ENCODE data around the gene KCTD1. TPM values are rescaled to one million over a fixed set of nuclear protein-coding genes. Genes with fewer than 3 reads are reported as not detected.

Gene KCTD1
- total RNA-seq, 6 experiments from 2014 or later = 2.9 to 6.8 (median 4.8) TPM

GRCh38 chr18:26566874-26567555 lies 18.7 kb upstream of the KCTD1 start:
- TF ChIP-seq CTCF (IDR thresholded peaks at IDR 0.05) (no peak), POLR2A (IDR thresholded peaks at IDR 0.05) (no peak)
- Histone ChIP-seq H3K4me1 (peaks cover 0 to 9% (median 4%) of the 10 kb centered on the region in 4 donors), H3K27me3 (no peaks in the 10 kb centered on the region), H3K36me3 (no peaks in the 10 kb centered on the region), H3K9me3 (no peaks in the 10 kb centered on the region), H3K27ac (no peak overlapping the region), H3K4me3 (no peak overlapping the region)
- intact Hi-C loops (cut with DNase I) = no loop called here
- no CpG with 5 or more reads among the region's 1 CpG for WGBS (ENCODE audit: insufficient coverage, low coverage, low lambda C conversion rate, missing lambda C conversion rate)
- no peak for ATAC-seq
- DNase-seq = no peak

- Histone ChIP-seq H3K27me3 (no peaks in the 10 kb centered on the region), H3K4me3 (no peak overlapping the region), H3K4me1 (peaks cover 0 to 9% (median 4%) of the 10 kb centered on the region in 4 donors), H3K36me3 (no peaks in the 10 kb centered on the region), H3K9me3 (no peaks in the 10 kb centered on the region), H3K27ac (no peak overlapping the region)
- intact Hi-C loops (cut with DNase I) = no loop called here
- TF ChIP-seq POLR2A (IDR thresholded peaks at IDR 0.05) = no peak
- TF ChIP-seq CTCF (IDR thresholded peaks at IDR 0.05) = no peak
- DNase-seq (no peak), ATAC-seq (no peak)
Measured at GRCh38 chr18:26565514-26565913, 17.2 kb upstream of the KCTD1 start.

GRCh38 chr18:26563024-26563423 lies 14.7 kb upstream of the KCTD1 start:
- WGBS (ENCODE audit: insufficient coverage, low coverage, low lambda C conversion rate, missing lambda C conversion rate) = 43% methylated on average over 3 of the region's 3 CpGs
- TF ChIP-seq CTCF (IDR thresholded peaks at IDR 0.05) (no peak), POLR2A (IDR thresholded peaks at IDR 0.05) (no peak)
- no peak for ATAC-seq
- no peaks in the 10 kb centered on the region for H3K9me3 ChIP-seq
- no peaks in the 10 kb centered on the region for H3K4me1 ChIP-seq
- no peak for DNase-seq
- H3K36me3 ChIP-seq = no peaks in the 10 kb centered on the region
- no peak overlapping the region for H3K4me3 ChIP-seq
- no peak overlapping the region for H3K27ac ChIP-seq
- H3K27me3 ChIP-seq = no peaks in the 10 kb centered on the region
- intact Hi-C loops (cut with DNase I) = no loop called here

GRCh38 chr18:26562568-26562967 lies 14.2 kb upstream of the KCTD1 start:
- 78% methylated on average over 2 of the region's 2 CpGs for WGBS (ENCODE audit: insufficient coverage, low coverage, low lambda C conversion rate, missing lambda C conversion rate)
- no peaks in the 10 kb centered on the region for H3K4me1 ChIP-seq
- intact Hi-C loops (cut with DNase I) = no loop called here
- ATAC-seq = no peak
- no peaks in the 10 kb centered on the region for H3K9me3 ChIP-seq
- H3K36me3 ChIP-seq = no peaks in the 10 kb centered on the region
- H3K27me3 ChIP-seq = no peaks in the 10 kb centered on the region
- no peak overlapping the region for H3K27ac ChIP-seq
- no peak overlapping the region for H3K4me3 ChIP-seq
- no peak for TF ChIP-seq CTCF (IDR thresholded peaks at IDR 0.05)
- no peak for DNase-seq

- 82% methylated on average over 3 of the region's 5 CpGs for WGBS (ENCODE audit: insufficient coverage, low coverage, low lambda C conversion rate, missing lambda C conversion rate)
- ATAC-seq = no peak
Measured at GRCh38 chr18:26561769-26562168, 13.4 kb upstream of the KCTD1 start.

More at GRCh38 chr18:26561769-26562168, 13.4 kb upstream of the KCTD1 start:
- H3K27ac ChIP-seq = no peak overlapping the region
- H3K36me3 ChIP-seq = no peaks in the 10 kb centered on the region
- H3K4me3 ChIP-seq = no peak overlapping the region
- intact Hi-C loops (cut with DNase I) = no loop called here
- no peaks in the 10 kb centered on the region for H3K9me3 ChIP-seq
- H3K4me1 ChIP-seq = no peaks in the 10 kb centered on the region
- H3K27me3 ChIP-seq = no peaks in the 10 kb centered on the region
- DNase-seq = no peak
- TF ChIP-seq POLR2A (IDR thresholded peaks at IDR 0.05) (no peak), CTCF (IDR thresholded peaks at IDR 0.05) (no peak)
